Suprapubic skin (tissue), 4 donors: ENCODE results near the gene CEMIP2.

Source experiments
- POLR2A ChIP-seq, 2 donors: fragments of 450-650 bp; IDR thresholded peaks; one replicate each; pipeline ENCODE4 v1.6.1; 2017; ENCODE audit warnings: antibody characterized with exemption in 2 of 2, mild to moderate bottlenecking in 2 of 2, moderate library complexity in 2 of 2
- POLR2AphosphoS5 ChIP-seq, 3 donors: sonication (generic); formaldehyde crosslinking; IDR thresholded peaks; one replicate each; pipeline ENCODE4 v1.6.1; 2017; ENCODE audit warnings: antibody characterized with exemption in 3 of 3
- TF ChIP-seq, protein P1 (sequence below), 2 donors: fragments of 200-600 bp in 1 of 2; fragments of 450-650 bp in 1 of 2; sonication (generic) in 1 of 2; IDR thresholded peaks; one replicate each; pipeline ENCODE4 v1.5.1; 2016 to 2019; ENCODE audit warnings: antibody characterized with exemption in 2 of 2, mild to moderate bottlenecking in 1 of 2, moderate library complexity in 1 of 2

GRCh38 chr9:71764891-71765290, 3.4 kb downstream of the CEMIP2 start:
- TF ChIP-seq, protein P1, sequence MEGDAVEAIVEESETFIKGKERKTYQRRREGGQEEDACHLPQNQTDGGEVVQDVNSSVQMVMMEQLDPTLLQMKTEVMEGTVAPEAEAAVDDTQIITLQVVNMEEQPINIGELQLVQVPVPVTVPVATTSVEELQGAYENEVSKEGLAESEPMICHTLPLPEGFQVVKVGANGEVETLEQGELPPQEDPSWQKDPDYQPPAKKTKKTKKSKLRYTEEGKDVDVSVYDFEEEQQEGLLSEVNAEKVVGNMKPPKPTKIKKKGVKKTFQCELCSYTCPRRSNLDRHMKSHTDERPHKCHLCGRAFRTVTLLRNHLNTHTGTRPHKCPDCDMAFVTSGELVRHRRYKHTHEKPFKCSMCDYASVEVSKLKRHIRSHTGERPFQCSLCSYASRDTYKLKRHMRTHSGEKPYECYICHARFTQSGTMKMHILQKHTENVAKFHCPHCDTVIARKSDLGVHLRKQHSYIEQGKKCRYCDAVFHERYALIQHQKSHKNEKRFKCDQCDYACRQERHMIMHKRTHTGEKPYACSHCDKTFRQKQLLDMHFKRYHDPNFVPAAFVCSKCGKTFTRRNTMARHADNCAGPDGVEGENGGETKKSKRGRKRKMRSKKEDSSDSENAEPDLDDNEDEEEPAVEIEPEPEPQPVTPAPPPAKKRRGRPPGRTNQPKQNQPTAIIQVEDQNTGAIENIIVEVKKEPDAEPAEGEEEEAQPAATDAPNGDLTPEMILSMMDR (IDR thresholded peaks at IDR 0.05) = no peak
- no peak for TF ChIP-seq POLR2AphosphoS5 (IDR thresholded peaks at IDR 0.05)
- TF ChIP-seq POLR2A (IDR thresholded peaks at IDR 0.05) = no peak
